Measurements from ENCODE around the gene HS2ST1.
"Not testable (repeated sequence)": the region's sequence is repeated elsewhere in the genome, so short reads cannot be mapped to it uniquely, and the experiment has no call there.

Gene HS2ST1

DNA sequence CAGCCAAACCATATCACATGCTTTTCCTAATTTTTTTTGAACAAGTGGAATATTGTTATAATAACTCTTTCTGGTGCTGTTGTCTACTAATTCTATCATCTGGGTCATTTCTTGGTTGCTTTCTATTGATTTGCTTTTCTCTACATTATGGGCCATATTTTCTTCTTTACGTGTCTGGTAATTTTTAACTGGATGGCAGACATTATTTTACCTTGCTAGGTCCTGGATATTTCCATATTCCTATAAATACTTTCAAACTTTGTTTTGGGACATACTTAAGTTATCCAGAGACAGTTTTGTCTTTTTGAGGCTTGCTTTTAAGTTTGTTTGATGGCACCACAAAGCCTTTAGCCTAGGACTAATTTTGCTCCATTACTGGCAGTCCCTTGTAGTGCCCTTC is 11.3 kb downstream of the HS2ST1 start:
- no peak for DNase-seq (ENCODE audit: low read depth)

DNA sequence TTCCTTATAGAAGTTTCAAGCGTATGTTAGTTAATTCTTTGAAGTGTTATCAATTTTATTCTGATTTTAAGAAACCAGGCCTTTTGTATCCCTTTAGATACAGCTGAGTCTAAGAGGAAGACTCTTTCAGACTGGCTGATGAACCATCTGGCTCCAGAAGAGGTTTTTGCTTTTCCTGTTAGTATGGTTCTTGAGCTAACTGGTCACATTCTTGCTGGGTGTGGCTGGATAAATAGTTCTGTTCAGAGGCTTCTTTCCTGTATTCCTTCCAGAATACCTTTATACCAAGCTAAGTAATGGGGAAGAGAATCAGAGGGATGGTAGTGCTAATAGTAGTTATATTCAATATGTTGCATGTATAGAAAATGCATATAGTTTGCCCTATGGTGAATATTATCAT is 12.4 kb downstream of the HS2ST1 start:
- DNase-seq (ENCODE audit: low read depth): no peak

DNA sequence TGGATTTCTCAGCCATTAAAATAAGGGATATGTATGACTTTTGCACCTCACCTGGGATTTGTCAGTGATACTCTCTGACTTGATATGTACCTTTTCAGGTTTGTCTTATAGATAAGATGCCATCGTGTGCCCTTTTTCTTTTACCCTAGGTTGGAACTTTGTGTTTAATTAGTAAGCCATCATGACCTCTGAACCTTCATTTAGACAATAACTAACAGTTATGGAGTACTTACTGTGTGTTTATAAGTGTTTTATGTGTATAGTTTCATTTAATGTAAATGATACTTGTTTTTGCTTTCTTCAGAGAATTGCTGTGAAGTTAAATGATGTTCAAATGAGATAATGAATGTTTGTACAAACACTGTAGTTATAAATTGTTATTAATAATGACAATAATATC is 14.4 kb downstream of the HS2ST1 start:
- DNase-seq (ENCODE audit: low read depth): no peak

DNA sequence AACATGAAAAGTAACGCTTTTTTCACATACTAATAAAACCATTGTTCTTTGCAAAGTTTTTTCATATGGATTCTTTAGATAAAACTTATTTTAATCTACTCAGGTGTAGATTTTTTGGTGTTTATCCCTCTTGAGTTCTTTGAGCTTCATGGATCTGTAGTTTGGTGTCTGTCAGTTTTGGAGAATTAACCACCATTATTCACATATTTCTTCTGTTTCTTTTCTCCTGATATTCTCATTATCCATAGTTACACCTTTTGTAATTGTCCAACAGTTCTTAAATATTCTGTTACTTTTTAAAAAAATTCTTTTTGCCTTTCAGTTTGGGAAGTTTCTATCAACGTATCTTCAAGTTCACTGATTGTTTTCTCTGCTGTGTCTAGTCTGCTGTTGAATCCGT is 18.6 kb downstream of the HS2ST1 start:
- DNase-seq (ENCODE audit: low read depth): no peak

DNA sequence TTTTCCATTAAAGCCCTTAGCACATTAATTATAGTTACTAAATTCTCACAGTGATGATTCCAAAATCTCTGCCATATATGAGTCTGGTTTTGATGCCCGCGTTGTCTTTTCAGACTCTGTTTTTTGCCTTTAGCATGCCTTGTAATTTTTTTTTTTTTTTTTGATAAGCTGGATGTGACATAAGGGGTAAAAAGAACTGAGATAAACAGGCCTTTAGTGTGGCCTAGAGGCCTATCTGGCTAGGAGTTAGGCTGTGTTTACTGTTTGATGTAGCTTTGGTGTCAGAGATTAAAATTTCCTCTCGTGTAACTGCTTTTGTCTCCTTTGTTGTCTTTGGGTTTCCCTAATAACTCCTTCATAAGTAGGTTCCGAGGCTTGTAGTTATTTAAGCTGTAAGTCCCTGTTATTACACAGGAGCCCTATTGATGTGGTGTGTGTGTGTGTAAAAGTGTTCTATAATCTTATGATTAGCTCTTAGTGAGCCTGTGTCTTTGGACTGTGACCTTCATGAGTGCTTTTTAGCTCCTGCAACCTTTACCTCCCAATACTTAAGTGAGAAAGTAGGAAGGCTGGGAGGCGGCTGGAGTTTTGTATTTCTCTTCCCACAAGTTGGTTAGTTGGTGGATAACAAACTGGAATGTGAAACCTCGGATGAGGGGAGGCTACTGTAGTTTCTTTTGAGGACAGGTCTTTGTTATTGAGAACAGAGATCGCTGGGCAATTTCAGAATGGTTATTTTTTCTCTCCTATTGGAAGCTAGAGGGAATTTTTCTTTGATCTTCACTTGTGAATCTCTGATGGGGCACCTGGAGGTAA is 19.3 kb downstream of the HS2ST1 start:
- no peak for DNase-seq (ENCODE audit: low read depth)

DNA sequence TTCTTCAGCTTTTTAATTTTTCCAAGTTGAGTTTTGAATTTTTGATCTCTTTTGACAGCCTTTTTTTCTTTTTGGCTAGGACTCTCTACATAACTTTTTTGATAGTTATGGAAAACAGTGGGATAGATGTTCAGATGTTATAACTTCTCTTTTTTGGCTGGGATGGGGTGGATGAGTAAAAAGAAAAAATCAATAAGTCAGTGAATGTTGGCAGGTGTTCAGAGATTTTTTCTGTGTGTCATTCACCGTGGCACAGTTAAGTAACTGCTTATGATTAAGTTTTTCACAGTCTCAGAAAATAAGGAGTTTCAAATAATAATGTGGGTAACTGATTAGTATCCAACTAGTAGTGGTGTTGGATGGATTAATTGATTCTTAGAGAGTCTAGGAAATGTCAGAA is 24.0 kb downstream of the HS2ST1 start:
- no peak for DNase-seq (ENCODE audit: low read depth)

DNA sequence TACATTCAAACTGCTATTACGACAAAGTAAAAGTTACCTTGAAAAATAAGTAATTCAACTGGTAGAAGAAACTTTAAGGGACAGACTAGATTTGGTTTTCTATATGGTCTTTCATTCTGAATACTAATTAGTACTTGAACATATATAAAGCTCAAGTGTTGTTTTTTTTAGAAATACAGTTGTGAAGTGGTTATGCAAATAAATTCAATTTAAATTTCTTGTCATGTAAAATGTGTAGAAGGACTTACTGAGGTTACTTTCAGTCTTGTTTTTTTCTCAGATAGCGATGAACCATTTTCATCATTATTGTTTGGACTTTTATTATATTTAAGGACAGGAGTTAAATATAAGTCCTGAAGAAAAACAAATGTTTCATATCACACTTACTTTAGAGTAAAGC is 24.4 kb downstream of the HS2ST1 start:
- no peak for DNase-seq (ENCODE audit: low read depth)

DNA sequence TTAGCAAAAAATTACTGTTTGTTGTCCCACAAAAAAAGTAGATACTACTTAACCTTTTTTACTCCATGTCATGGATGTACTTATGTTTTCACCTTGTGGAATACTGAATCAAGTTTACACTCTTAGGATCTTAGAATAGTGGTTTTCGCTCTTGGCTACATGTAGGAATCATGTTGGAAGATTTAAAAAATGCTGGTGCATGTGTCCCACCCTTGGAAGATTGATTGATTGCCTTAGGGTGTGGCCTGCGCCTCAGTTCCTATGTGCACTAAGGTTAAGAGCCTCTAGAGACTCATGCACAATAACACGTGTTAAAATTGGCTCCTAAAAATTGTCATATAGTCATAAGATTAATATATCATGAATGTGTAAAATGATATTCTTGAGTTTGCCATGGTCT is 25.0 kb downstream of the HS2ST1 start:
- DNase-seq (ENCODE audit: low read depth): no peak

DNA sequence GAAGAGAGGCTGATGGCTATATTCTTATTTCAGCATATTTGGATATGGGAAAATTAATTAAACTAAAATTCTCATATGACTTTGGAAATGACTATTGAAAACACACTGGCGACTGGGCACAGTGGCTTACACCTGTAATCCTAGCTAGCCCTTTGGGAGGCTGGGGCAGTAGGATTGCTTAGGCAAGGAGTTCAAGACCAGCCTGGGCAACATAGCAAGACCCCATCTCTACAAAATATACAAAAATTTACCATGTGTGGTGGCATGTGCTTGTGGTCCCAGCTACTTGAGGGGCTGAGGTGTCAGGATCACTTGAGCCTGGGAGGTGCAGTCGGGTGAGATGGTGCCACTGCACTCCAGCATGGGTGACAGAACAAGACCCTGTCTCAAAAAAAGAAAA is 26.2 kb downstream of the HS2ST1 start:
- DNase-seq (ENCODE audit: low read depth): no peak

DNA sequence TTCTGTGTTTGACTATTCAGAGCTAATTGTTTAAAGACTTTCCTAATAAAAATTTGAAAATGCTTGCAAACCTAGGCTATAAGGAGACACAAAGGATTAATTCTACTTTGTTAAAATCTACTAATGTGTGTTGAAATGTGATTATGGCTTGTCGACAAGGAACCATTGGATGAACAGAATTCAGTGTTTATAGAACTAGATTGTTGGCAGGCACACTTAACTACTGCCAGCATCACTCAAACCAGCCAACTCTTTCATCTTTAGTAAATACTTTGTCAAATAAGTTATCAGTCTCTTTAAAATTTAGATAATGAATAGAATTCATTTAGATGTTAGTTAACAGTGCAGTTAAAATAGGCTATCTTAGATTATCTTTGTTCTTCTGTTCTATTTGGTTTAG is 27.6 kb downstream of the HS2ST1 start:
- no peak for DNase-seq (ENCODE audit: low read depth)

DNA sequence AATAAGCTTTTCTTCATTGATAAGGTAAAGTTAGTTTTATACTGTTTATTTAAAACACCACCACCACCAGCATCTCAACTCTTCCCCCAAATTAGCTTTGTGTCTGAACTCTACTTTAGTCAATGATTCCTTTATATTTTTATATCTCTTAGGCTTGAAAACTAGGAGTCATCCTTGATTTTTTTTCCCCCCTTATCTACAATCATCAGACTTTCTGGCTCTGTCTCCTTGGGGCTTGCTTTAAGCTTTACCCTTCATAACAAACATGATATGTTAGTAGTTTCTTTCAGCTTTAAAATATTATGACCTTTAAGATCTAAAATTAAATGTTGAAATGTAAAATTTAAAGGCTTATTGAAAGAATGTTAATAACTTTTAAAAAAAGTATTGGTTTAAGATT is 28.3 kb downstream of the HS2ST1 start:
- no peak for DNase-seq (ENCODE audit: low read depth)

DNA sequence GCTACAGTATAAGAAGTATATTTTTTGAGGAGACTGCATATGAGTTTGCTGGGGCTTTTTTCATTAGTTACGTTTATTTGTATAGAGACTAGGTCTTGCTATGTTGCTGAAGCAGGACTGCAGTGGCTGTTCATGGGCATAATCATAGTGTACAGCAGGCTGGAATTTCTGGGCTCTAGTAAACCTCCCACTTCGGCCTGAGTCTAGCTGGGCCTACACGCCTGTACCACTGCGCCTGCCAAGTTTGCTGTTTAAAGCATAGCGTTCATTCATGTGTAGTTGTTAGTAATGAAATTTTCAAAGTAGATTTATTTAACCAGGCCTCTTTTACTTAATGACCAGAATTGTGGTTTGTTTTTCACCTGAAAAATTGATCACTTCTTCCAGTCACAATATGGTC is 33.8 kb downstream of the HS2ST1 start:
- DNase-seq (ENCODE audit: low read depth): no peak

DNA sequence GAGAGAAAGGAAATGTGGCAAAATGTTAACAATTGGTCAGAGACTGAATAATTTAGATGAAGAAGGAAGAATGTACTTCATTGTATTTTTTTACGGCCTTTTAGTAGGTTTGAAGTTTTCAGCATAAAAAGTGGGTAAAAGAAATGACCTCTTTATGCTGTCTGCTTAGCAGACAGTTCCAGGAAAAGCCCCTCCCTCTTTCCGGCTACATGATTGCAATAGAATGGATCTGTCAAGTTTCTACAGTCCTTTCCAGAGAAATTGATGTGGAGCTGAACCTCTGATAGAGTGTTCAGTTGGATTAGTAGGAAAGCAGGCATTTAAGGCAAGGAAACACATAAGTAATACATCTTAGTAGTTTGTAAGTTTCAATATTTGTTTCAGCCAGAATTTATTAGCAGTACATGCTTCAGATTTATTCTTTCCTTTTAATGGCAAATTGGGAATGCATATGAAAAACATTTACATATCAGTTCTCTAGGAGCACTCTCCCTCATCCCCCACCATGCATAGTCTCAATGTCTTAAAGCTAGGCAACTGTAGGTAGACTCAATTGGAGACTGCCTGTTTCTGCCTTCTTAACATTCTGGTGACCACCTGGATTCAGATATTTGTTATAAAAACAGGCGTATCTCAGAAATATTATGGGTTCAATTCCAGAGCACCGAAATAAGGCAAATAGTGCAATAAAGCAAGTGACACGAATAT is 36.4 kb downstream of the HS2ST1 start:
- no peak for DNase-seq (ENCODE audit: low read depth)

DNA sequence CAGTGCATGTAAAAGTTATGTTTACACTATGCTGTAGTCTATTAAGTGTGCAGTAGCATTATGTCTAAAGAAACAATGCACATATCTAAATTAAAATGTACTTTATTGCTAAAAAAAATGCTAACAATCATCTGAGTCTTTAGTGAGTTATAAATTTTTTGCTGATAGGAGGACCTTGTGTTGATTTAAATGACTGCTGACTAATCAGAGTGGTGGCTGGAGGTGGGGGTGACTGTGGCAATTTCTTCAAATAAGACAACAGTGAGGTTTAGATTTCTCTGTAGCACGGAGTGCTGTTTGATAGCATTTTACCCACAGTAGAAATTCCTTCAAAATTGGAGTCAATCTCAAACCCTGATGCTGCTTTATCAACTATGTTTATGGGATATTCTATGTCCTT is 37.0 kb downstream of the HS2ST1 start:
- DNase-seq (ENCODE audit: low read depth): no peak

DNA sequence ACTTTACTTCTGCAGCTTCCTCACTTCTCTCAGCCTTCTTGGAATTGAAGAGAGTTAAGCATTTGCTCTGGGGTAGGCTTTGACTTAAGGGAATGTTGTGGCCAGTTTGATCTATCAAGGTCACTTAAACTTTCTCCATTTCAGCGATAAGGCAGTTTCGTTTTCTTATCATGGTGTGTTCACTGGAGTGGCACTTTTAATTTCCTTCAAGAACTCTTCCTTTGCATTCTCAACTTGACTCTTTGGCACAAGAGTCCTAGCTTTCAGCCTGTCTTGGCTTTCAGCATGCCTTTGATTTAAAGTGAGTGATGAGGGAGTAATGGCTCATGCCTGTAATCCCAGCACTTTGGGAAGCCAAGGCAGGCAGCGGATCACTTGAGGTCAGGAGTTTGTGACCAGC is 38.7 kb downstream of the HS2ST1 start:
- no peak for DNase-seq (ENCODE audit: low read depth)

DNA sequence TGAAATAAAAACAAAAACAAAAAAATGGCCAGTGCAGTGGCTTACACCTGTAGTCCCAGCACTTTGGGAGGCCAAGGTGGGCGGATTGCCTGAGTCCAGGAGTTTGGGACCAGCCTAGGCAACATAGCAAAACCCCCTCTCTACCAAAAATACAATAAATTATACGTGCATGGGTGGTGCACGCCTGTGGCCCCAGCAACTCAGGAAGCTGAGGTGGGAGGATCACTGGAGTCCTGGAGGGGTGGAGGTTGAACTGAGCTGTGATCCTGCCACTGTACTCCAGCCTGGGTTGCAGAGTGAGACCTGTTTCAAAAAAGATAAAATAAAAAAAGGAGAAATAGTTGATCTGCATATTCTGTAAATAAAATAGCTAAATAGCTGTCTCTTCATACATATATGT is 41.2 kb downstream of the HS2ST1 start:
- no peak for DNase-seq (ENCODE audit: low read depth)

DNA sequence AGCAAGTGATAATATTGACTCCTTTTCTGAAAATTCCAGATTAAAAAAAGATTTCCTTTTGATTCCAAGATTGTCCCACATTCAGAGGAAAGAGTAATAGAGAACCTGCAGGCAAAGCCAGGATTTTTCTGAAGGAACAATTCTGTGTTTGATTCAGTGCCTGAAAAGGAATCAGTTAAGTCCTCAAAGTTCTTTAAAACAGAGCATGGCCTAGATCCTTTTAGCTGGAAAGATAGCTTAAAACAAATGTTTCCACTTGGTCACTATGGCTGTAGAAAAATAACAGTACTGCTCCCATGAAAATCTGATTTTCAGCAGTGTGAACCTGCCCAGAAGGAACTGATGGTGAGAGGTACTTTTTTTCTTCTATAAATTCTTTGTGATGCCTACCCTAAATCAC is 41.8 kb downstream of the HS2ST1 start:
- no peak for DNase-seq (ENCODE audit: low read depth)

DNA sequence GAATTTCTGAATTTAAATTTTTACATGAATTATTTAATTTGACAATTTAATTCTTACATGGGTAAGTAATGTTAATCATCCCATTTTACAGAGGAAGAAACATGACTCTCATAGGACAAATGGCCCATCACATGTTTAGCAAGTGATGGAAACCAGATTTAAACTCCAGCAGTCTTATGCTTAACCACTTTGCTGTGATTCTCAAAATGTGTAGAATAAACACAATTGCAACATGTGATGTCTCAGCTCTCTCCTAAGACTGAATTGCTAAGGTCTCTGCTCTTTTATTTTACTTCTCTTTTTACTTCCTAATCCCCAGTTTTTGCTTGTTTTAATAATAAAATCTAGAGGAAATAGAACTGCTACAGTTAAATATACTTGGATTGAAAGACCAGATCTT is 42.8 kb downstream of the HS2ST1 start:
- DNase-seq (ENCODE audit: low read depth): no peak

DNA sequence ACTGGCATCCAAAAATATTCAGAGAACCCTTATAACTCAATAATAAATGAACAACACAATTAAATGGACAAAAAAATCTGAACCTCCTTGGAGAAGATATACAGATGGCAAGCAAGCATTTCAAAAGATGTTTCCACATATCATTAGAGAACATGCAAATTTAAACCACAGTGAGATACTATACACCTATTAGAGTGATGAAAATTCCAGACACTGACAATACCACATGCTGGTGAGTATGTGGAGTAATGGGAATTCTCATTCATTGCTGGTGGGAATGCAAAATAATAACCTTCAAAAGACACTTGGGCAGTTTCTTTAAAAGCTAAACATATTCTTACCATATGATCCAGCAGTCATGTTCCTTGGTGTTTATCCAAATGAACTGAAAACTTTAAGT is 46.1 kb downstream of the HS2ST1 start:
- no peak for DNase-seq (ENCODE audit: low read depth)

DNA sequence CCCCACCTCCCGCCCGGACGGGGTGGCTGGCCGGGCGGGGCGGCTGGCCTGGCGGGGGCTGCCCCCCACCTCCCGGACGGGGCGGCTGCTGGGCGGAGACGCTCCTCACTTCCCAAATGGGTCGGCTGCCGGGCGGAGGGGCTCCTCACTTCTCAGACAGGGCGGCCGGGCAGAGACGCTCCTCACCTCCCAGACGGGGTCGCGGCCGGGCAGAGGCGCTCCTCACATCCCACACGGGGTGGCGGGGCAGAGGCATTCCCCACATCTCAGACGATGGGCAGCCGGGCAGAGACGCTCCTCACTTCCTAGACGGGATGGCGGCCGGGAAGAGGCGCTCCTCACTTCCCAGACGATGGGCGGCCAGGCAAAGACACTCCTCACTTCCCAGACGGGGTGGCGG is 49.4 kb downstream of the HS2ST1 start:
- DNase-seq (ENCODE audit: low read depth): not testable (repeated sequence)

DNA sequence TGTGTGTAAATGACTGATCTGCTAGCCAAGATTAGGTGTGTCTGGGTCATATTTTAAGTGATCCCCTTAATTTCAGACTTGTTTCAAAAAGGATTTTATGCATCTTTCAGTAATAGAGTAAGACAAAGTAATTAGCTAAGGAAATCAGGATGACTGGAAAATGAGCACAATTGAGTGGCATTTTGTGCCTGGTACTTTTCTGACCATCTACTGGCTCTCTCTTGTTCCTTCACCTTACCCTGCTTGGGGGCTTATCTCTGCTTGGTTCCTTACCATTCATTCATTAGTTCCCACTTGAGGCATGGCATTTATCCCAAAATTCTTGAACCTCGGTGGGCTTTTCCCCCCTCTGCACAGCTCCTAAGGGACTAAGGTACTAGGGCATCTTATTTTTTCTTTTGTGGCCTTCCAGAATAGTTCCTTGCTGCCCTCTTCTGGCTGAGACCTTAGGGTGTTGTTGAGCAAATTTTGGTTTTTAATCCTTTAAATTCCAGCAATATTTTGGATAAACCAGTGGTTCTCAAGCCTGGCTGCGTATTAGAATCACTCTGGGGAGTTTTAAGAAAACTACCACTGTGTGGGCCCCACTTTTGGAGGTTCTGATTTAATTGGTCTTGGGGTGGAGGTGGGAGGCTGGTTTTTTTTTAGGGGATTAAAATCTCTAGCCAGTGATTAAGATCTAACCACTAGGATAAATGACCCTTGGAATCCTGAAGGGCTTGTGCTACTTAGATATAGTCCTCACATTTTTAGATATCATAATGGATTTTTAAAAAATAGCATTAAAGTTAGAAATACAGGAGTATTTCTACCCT is 50.8 kb downstream of the HS2ST1 start:
- DNase-seq (ENCODE audit: low read depth): no peak

DNA sequence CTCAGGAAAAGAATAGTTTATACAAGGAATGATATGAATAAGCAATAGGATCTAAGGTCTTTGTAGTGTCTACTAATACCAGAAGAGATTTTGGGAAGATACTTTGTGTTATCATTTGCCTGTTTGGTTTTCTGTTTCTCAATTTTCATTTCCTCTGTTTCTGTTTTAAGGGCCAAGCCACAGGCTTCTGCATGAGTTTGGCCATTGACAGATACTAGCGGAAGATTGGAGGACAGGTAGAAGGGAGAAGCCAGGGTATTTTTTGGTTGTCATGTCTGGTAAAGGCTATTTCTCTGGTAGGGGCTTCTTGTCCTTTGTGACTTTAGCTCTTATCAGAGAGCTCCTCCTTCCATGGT is 51.4 kb downstream of the HS2ST1 start:
- DNase-seq (ENCODE audit: low read depth): no peak

DNA sequence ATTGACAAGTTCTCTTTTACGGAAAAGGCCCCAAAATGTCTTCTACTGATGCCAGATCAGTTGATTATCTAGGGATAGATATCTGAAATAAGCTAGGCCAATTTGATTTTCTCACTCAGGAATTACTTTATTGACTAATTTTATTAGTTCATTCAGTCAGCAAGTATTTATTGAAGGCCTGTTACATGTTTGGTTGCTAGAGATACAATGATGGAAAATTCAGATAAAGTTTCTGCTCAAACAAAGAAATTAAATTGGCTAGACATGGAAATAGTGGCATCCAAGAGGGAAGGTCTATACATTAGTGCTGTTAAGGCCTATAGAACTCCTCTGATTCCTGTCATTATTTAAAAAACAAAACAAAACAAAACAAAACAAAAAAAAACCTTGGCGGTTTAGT is 56.5 kb downstream of the HS2ST1 start:
- DNase-seq (ENCODE audit: low read depth): no peak
